GM19240 (cell line): ENCODE data around the gene RIMBP2.

Experiments used
- DNase-seq: peaks from one replicate; pipeline ENCODE4 v3.0.0; 2011; ENCODE audit warnings: low spot score; ENCODE audit not compliant: insufficient read length

Gene RIMBP2

GRCh38 chr12:130538343-130539095, 177.6 kb downstream of the RIMBP2 start:
- DNase-seq = no peak

GRCh38 chr12:130537655-130538054, 178.4 kb downstream of the RIMBP2 start:
- DNase-seq = no peak

- DNase-seq = no peak
Measured at GRCh38 chr12:130537051-130537450, 179.0 kb downstream of the RIMBP2 start.

GRCh38 chr12:130530429-130530828, 185.7 kb downstream of the RIMBP2 start:
- DNase-seq = no peak

GRCh38 chr12:130529781-130530180, 186.3 kb downstream of the RIMBP2 start:
- DNase-seq = no peak

- DNase-seq = no peak
Measured at GRCh38 chr12:130527239-130527638, 188.9 kb downstream of the RIMBP2 start.

- DNase-seq = no peak
Measured at GRCh38 chr12:130526813-130527212, 189.3 kb downstream of the RIMBP2 start.

GRCh38 chr12:130525384-130526172, 190.5 kb downstream of the RIMBP2 start:
- no peak for DNase-seq

- no peak for DNase-seq
Measured at GRCh38 chr12:130524759-130525158, 191.3 kb downstream of the RIMBP2 start.

- DNase-seq = no peak
Measured at GRCh38 chr12:130523863-130524614, 192.1 kb downstream of the RIMBP2 start.

- DNase-seq = no peak
Measured at GRCh38 chr12:130523208-130523607, 192.9 kb downstream of the RIMBP2 start.

- no peak for DNase-seq
Measured at GRCh38 chr12:130522244-130522834, 193.8 kb downstream of the RIMBP2 start.

- DNase-seq = no peak
Measured at GRCh38 chr12:130521375-130522124, 194.5 kb downstream of the RIMBP2 start.

GRCh38 chr12:130520784-130521183, 195.3 kb downstream of the RIMBP2 start:
- no peak for DNase-seq

- no peak for DNase-seq
Measured at GRCh38 chr12:130517588-130517987, 198.5 kb downstream of the RIMBP2 start.

- DNase-seq = no peak
Measured at GRCh38 chr12:130514149-130514551, 201.9 kb downstream of the RIMBP2 start.

- no peak for DNase-seq
Measured at GRCh38 chr12:130513556-130513955, 202.5 kb downstream of the RIMBP2 start.

- no peak for DNase-seq
Measured at GRCh38 chr12:130511285-130511684, 204.8 kb downstream of the RIMBP2 start.

- DNase-seq = no peak
Measured at GRCh38 chr12:130509454-130509853, 206.6 kb downstream of the RIMBP2 start.

GRCh38 chr12:130508847-130509246, 207.3 kb downstream of the RIMBP2 start:
- DNase-seq = no peak

GRCh38 chr12:130508318-130508717, 207.8 kb downstream of the RIMBP2 start:
- no peak for DNase-seq
